Left forelimb (tissue), 1 donor: ENCODE results near the gene ARVCF.

Experiments
- DNase-seq: peaks from one replicate; pipeline ENCODE4 v3.0.0-alpha.2; 2018; ENCODE audit warnings: low spot score

Gene ARVCF

DNA sequence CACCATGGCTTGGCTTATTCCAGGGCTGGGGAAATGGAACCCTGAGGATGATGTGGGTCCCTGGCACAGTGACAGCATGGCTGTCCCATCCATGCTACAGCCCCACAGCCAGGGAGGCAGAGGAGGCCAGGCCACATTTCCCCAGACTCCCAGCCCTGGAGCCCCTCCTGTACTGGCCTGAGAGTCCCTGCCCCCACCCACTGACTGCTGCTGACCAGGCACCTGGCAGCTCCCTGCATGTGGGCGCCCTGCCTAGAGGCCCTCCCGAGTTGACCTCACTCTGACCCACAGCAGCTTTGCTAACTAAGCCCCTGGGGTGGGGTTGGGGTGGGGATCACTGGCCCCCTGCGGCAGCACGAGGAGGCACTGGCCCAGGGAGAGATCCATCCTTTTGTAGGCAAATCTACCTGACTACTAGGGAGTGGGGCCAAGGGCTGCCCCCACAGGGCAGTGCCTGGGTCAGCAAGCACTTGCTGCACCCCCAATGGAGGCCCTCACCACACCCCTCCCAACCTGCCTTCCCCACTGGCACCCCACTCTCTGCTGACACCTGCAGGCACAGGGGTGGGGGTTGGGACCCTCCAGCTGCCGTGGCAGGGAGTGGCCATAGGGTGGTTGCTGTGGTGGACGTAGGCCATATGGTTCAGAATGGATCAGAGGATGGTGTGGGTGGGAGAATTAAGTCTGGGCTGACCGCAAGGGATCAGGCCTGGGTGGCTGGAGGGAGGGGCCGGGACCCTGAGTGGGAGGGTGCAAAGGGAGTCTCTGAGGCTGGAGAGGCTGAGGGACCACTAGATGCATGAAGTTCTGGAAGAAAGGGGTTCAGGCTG, 17.4 kb downstream of the ARVCF start:
- no peak for DNase-seq

DNA sequence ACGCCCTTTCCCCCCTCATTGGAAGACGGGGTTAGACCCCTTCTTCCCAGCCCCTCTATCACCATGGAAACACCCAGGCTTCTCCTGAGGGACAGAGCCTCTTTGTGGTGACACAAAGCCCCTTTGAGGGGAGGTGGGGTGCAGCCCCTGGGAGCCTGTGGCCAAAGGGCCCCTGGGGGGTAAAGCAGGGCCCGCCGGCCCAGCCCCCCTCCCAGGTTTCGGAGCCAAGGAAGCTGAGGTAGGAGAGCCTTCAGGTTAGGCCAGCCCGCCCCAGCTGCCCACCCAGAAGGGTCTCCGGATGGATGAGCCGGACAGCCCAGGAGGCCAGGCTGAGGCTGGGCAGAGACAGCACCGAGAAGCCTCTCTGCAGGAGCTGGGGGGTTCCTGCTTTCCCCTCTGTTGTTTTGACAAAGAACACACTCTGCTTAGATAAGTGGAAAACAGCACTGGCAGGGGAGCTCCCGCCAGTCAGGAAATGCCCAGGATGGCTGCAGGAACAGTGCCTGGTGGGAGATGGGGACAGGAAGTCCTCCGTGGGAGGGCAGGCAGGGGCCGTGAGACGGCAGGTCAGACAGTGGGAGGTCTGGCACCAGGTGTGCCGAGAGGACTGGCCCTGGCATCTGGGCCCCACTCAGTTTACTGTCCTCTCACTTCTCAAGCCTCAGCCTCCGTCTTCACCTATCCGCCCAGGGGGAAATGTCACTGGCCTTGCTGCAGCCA, 18.2 kb downstream of the ARVCF start:
- no peak for DNase-seq

DNA sequence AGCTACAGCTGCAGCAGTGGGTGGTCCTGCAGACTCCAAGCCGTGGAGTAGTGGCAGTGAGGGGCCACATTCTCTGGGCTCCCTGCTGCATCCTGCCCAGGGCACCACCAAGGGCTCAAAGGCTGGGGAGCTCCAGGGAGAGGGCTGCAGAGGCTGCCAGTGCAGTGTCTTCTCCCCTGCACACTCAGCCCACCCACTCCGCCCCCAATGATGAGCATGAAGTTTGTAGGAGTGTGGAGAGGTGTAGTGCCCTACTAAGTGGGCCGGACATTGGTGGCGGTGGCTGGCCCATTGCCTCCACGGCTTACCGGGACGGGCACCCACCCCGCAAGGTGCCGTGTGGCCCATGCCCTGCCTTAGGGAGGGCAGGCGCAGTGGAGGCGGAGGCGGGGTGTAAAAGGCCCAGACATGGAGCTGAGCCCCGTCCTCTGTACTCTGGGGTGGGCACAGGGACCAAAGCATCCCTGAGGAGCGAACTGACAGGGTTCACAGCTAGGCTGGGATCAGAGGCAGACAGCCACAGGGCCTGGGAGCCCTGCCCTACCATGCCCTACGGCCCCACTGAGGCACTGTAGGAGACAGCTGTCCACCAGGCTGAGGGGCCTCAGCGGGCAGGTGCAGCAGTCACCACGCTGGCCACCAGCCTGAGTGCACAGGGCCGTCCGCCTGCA, 18.9 kb downstream of the ARVCF start:
- DNase-seq: no peak

DNA sequence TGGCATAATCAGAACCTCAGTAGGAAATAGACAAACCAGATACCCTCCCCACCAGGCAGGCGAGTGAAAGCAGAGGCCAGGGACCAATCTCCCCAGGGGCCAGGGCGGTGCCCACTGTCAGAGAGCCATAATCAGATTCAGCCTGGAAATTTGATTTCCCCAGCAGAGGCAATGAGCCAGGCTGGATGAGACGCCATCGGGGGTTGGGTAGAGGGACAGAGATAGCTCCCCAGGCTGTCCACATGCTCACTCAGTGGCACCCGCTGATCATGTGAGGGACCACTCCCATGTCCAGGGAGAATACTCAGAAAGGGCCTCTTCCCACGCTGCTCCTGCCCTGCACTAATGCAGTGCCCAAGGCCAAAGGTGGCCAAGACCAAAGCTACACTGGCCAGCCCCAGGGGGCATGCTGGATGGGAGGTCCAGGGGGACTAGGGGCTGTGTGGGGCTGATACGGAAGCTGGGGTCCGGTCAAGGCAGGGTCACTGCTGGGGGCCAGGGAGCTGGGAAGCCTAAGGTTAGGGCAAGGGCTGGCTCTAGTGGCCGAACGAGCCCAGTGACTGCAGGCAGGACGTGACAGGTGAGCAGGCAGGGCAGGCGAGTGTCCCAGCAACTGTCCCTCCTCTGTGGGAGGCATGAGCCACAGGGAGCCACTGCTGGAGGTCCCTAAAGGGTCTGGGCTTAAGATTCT, 19.8 kb downstream of the ARVCF start:
- no peak for DNase-seq

DNA sequence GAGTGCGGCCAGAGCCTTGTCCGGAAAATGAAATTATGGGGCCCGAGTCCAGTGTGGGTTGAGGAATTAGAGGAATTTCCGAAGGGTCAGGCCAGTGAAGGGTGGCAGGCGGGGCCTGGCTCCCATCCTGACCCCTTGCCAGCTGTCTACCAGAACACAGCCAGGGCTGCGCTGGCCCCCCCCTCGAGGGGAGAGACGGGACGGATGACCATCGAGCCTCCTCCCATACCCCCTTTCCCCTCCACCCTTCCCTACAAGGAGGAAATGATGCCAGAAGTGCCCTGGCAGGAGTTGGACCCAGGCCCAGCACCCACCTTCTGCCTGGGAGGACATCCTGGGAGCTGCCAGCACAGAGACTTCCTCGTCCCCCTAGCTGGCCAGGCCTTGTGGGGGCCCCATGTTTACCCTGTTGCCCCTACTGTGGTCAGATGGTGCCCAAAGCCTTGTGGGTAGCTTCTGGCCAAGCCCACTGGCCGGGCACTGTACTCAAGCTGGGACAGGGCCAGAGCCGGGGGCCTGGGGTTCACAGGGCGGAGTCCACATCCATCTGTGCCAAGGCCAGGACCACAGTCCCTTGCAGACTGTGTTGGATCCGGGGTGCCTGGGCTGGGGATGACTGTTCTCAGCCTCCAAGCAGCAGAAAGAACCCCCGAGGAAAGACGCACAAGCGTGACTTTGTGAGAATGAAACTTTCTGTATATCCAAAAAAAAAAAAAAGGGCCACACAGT, 20.8 kb downstream of the ARVCF start:
- DNase-seq: no peak

DNA sequence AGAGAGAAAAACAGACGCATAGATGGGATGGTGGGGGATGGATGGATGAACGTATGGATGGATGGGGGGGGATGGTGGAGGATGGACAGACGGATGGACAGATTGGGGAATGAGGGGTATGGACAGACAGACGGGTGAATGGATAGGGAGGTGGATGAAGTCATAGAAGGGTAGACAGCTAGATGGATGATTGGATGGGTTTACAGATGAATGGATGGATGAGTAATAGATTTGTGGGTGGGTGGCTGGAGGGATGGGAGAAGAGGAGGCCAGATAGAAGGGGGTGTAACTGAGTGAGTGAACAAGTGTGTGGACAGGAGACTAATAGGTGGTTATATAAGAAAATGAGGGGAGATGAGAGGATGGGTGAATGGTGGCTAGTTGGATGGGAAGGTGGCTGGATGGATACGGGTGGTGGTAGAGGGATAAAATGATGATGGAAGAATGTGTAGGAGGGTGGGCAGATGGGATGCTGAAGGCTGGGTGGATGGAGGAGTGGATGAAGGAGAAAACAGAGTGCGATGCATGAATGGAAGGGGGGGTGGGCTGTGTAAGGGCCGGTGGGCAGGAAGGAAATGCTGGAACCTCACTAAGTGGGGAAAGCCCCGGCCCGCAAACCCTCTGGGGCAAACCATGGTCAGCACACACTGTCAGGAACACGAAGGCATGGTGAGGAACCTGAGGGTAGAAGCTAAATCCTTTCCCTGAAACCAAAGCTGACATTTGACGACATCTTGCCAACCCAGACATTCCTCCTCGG, 21.6 kb downstream of the ARVCF start:
- DNase-seq: no peak

DNA sequence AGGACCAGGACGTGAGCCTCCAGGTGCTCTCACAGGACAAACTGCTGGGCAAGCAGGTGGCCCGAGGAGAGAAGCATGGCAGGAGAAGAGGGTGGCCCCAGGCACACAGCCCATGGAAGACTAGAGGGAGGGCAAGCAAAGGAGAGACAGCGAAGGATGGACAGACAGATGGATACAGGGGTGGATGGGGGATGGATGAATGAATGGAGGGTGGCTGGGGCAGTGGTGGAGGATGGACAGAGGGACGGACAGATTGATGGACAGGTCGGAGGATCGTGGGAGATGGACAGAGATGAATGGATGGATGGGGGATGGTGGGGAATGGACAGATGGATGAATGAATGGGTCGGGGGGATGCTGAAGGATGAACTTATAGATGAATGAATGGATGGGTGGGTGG, 22.7 kb downstream of the ARVCF start:
- DNase-seq: no peak

DNA sequence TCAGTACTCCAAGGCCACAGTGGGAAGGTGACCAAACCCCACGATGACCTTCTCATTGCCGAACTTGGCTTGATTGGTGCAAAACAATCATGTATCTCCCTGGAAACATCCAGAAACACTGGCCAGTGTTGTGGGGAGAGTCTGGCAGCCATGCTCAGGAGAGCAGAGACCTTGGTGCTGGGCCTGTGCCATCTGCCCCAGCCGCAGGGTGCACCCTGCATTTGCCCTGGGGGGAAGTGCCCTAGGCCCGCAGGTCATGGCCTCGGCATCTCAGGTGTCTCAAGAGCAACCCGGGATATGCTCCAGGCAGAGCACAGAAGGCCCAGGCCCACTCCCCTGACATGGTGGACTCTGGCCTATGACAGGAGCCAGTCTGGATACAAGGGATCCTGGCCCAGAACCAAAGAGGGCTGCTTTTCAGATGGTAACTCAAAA, 23.7 kb downstream of the ARVCF start:
- DNase-seq: no peak

DNA sequence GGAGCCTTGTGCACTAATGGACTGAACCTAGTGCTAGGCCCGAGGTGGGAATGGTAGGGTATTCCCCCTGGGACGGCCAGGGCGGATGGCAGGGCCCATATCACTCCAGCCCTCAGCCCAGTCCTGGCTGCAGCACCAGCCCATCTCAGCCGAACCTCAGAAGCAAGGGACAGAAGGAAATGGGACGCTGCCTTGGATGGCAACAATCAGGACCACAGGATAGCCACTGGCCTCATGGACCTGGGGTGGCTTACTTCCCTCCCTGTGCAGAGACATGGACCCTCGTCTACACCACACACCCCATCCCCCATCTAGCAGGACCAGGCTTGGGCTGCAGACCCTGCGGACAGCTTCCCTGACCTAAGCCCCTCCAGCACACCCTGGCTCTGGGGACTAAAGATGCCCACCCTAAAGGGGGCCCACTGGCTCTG, 24.1 kb downstream of the ARVCF start:
- DNase-seq: no peak

DNA sequence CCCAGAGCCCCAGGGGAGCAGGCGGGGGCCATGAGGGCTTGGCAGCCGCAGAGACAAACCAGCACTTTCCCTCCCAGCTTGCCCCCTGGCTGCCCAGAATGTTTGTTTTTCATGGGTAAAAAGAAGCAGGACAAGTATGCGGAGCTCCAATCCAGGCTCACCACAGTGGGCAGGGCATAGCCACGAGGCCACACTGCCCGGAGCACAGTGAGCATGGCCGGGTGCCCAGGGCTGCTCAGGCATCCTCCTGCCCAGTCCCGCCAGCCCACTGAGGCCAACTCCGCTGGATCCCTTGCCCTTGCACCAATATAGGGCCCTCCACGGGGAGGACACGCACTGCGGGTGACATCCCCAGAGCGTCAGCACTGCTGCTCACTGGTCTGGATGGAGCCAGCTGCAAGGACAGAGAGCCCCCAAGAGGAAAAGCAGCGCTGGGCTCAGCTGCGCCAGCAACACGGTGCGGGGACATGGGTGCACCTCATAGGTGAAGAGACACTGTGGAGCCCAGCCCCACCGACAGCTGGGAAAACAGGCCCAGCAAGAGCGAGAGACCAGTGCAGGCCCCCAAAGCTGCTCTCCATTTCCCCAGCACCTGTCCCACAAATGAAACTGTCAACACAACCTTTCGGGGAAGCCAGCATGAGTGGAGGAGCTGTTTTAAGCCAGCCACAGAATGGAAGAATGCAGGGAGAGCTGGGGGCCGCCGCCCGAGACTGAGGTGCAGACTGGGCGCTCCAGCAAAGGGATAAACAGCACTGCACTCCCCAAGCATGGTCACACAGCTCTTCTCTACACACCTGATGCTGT, 24.8 kb downstream of the ARVCF start:
- DNase-seq: no peak

DNA sequence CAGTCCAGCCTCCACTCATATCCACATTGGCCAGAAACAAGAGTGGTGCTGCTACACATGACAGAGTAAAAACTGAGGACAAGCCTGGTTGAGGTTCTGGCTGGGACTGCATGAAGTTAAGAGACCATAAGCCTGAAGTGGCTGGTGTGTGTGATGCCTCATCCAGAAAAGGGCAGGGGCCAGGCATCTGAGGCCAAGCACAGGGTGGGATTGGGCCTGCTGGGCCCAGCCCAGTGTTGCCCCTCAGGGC, 25.3 kb downstream of the ARVCF start:
- DNase-seq: no peak

DNA sequence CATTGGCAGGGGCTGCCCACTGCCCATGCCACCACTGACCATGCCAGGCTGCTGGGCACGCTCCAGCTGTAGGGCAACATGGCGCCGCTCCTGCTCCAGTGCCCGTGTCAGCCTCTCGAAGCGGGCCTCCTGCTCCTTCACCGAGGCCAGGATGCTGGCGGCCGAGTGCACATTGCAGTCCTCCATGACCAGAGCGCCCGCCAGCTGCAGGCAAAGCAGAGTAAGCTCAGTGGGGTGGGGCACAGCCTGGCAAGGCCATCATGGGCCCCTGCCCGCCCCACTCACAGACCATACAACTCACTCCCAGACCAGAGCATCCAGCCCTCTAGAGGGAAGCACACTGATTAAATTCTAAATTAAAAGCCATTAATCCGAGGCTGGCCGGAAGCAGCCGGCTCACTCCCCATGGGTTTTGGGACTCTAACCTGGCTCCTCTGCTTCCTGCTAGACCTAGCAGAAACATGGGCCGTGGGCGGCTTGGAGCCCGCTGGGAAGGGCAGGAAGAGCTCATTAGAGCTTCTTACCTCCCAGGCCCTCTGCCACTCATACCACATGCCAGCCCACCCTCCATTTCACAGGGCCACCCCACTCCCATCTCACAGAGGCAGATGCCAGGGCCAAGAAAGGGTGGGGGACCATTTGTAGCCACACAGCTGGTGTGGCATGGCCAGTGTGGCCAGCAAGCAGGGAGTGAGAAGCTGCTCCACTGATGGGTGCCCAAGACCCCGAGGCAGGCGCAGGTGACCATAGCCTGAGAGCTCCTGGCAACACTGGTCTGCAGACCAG, 25.8 kb downstream of the ARVCF start:
- DNase-seq: no peak

DNA sequence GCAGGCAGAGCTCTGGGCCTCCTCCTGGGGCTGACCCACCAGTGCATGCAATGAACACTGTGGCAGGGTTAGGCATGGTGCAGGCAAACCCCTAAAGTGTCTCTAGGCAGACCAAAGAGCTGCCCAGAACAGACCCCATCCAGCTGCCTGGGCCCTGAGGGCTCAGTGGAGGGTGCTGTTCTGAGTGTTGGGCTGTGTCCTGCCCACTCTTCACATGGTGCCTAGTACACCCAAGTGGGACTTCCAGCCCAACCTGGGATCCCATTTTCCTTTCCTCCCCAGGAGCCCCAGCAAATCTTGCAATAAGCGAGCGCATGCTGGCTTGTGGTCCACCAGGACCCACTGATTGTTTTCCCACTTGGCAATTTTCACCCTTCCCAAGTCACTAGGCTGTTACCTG, 26.4 kb downstream of the ARVCF start:
- no peak for DNase-seq

DNA sequence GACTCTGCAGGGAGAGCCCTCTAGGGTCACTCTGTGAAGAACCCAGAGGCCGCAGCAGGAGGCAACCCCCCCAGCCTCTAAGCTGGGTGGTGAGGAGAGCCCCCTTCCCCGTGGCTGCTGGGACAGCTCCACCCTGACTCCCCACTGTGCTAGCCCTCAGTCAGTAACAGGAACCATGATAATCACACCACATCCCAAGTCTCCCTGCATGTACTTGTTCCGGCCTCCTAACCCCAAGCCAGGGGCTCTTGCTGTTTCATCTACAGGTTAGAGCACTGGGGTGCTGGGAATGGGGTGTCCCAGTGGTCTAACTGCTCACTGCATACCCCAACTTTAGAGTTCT, 26.9 kb downstream of the ARVCF start:
- no peak for DNase-seq

DNA sequence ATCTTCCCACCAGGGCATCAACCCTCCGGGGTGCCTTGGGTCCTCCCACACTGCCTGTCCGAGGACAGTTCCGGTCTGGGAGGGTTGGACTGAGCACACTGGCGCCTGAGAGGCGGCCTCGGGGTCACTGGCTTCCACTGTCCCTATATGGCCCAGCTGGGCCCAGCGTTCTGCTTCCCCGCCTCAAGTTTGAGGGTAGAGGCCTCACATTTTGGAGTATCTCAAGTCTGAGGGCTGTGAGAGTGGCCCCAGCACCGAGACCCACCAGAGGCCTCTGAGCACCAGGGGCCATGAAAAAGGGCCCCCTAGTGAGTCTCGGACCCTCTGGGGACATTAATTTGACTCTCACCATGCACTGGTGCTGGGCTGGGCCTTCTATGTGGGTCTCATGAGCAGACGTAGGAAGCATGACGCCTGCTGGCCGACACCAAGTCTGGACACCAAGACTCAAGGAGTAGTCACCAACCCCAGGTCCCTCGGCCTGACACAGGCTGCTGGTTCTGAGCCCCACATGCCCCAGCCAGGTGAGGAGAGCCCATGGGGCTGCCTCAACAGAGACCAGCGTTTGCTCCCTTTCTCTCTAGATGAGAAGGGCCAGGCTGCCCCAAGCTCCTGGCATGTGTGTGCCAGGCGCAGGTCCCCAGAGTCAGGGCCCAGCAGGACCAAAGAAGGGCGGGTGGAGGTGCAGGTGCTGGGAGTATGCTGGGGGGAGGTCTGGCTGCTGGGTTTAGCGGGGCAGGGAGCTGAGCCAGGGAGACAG, 27.5 kb downstream of the ARVCF start:
- no peak for DNase-seq

DNA sequence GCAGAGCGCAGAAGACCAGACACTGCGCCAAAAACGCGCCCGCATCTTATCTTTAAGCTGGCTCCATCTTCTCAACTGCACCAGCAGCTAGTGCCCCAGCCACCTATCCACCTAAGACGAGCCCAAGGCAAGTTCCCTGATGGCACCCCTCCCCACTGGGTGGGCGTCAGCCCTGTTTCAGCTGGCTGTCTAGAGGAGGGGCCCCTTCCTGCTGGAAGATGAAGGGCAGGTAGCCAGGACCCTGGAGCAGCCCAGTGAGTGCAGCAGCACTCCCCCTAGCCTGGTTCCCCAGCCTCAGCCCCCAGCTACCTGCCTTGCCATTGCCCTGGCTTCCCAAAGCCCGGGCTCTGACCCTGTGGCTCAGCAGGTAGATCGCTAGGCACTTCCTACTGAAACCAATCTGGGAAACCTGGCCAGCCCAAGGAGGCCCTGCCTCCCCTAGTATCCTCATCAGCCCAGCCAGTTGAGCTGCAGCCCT, 28.3 kb downstream of the ARVCF start:
- no peak for DNase-seq

DNA sequence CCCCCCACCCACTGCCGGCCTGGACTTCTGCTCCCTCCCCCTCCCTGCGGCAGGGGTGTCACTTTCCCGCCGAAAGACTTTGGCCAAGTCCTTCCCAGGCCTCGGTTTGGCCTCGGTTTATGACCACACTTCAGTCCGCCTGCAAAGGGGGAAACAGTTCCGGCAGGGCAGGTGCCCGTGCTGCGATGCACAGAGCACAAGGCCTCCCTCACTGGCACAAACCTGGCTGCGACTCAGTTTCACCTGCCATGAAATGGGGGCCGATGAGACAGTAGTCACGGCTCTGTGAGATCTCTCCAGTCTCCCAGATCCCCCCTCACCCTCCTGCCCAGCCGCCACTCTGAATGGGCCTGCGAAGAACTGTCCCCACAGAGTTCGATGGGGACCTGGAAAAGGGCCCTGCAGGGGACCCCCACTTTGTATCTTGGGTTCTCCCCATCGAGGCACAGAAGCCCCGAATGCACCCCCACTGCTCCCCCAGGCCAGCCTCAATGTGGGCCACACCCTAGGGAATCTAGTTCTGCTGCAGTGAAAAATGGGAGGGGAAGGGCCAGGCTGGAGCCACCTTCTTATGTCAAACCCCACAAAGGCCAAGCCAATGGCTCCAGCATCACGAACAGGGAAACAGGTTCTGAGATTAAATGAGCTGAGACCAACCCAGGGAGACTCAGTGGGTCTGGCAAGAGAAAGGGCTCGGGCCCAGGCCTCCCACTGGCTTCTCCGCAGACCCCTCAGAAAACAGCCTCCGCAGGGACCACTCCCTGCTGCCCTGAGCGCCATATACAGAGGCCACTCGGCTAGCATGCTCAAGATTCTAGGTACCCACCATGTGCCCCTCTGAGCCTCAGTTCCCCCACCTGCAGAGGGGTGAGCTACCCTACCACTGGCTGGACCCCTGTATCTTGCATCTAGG, 29.0 kb downstream of the ARVCF start:
- no peak for DNase-seq
